Psoas muscle (tissue), 8 donors: ENCODE data around the gene TMEM163. TPM values are rescaled to one million over a fixed set of nuclear protein-coding genes. Genes with fewer than 3 reads are reported as not detected.
"Not testable (repeated sequence)": the region's sequence is repeated elsewhere in the genome, so short reads cannot be mapped to it uniquely, and the experiment has no call there.

Experiments used
- ATAC-seq, 4 donors: fragments of 200-7000 bp; cut with Tn5 transposase; one replicate each; pipeline ENCODE4 v1.9.1; 2020; ENCODE audit warnings: moderate library complexity in 3 of 4, mild to moderate bottlenecking in 2 of 4
- DNase-seq, 2 donors: peaks; one replicate each; pipeline ENCODE4 v3.0.0-alpha.2; 2020
- H3K27ac ChIP-seq: fragments of 200-600 bp; one replicate; pipeline ENCODE4 v1.8.0; 2022
- H3K27me3 ChIP-seq, 3 donors: fragments of 200-600 bp in 1 of 3; one replicate each; pipeline versions ENCODE4 v1.6.1 to v1.8.0; 2013 to 2022; ENCODE audit warnings: low read length in 2 of 3, mild to moderate bottlenecking in 2 of 3, moderate library complexity in 1 of 3; ENCODE audit not compliant: insufficient read depth in 3 of 3
- H3K36me3 ChIP-seq, 2 donors: fragments of 200-600 bp in 1 of 2; one replicate each; pipeline versions ENCODE4 v1.6.1 to v1.8.0; 2013 to 2022; ENCODE audit warnings: low read depth in 1 of 2, mild to moderate bottlenecking in 1 of 2, moderate library complexity in 1 of 2; ENCODE audit not compliant: insufficient read depth in 1 of 2
- H3K4me1 ChIP-seq: fragments of 200-600 bp; one replicate; pipeline ENCODE4 v1.8.0; 2022
- H3K4me3 ChIP-seq: fragments of 200-600 bp; one replicate; pipeline ENCODE4 v1.8.0; 2022; ENCODE audit warnings: mild to moderate bottlenecking
- H3K9me3 ChIP-seq: fragments of 200-600 bp; one replicate; pipeline ENCODE4 v1.8.0; 2022
- WGBS, 3 donors: extraction: QIAGEN DNeasy Blood & Tissue Kit; methylation state at CpG; one replicate each; pipeline versions ENCODE4 v1.1.6 to v1.1.7; 2013; 5-methylcytosine and 5-hydroxymethylcytosine counted together
- intact Hi-C, 2 donors: fragments of 100-400 bp; cut with DNase I; formaldehyde crosslinking; loops; one replicate each; pipeline versions ENCODE4 v1.11.0 to v1.14.2; 2022
- polyA plus RNA-seq, 3 donors: library from polyadenylated mRNA; stranded (reverse); fragments of 200-250 nt; gene quantifications; one replicate each; pipeline ENCODE4 v1.2.3, GENCODE V29; 2013
- total RNA-seq, 4 donors: library from RNA; stranded (reverse); fragmentation: NEBNext Ultra II Directional in 2 of 4; extraction: Animal tissue kit (Norgen Biotek cat#: 25700) in 2 of 4; gene quantifications; one replicate each; pipeline versions ENCODE4 v1.2.1 to v1.2.4, GENCODE V29; 2021 to 2023
- TF ChIP-seq, protein P1 (sequence below): fragments of 200-600 bp; IDR thresholded peaks from one replicate; pipeline ENCODE4 v1.8.0; 2022; ENCODE audit warnings: antibody characterized with exemption
- donor health status: healthy with polysubstance abuse.
- donor health status: DM: no; HTN: no; CAD: no; lungs with moderate emphysema.
- donor health status: Bipolar disorder and iron deficiency.
- donor health status: healthy.
- donor health status: DM: yes; HTN: yes; CAD: no.
- donor health status: DM: no; HTN: no; CAD: no.
- donor health status: DM: no; HTN: no; CAD: no.
- donor health status: DM: yes; HTN: yes; CAD: no.

Gene TMEM163
- total and polyA plus RNA-seq, 7 donors: 0.17 to 0.52 (median 0.28) TPM; not detected in 1

DNA sequence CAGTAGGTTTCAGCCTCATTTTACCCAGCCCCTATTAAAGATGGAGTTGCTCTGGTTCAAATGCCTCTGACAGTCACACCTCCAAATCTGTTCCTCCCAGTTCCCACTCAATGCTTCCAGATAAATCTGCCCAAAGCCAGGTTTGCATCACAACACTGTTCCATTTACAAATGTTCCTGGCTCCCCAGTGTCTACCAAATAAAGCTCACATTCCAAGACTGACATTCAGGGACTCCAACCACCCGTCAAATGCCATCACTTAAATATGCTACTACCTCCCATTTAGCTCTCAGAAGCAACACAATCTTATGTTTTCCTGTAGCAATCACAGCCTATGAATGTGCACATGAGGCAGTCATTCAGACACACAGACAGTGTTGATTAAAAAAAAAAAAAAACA, 127.3 kb downstream of the TMEM163 start:
- peaks cover 6% of the 10 kb centered on the region for H3K9me3 ChIP-seq
- DNase-seq (no peak), ATAC-seq (no peak)
- intact Hi-C loops: no loop called here
- no peak overlapping the region for H3K4me3 ChIP-seq
- H3K36me3 ChIP-seq: no peaks in the 10 kb centered on the region
- H3K27ac ChIP-seq: no peak overlapping the region
- WGBS, 3 donors: 82 to 90% (median 86%) methylated on average over 1 of the region's 1 CpG
- H3K4me1 ChIP-seq: no peaks in the 10 kb centered on the region
- TF ChIP-seq, protein P1, sequence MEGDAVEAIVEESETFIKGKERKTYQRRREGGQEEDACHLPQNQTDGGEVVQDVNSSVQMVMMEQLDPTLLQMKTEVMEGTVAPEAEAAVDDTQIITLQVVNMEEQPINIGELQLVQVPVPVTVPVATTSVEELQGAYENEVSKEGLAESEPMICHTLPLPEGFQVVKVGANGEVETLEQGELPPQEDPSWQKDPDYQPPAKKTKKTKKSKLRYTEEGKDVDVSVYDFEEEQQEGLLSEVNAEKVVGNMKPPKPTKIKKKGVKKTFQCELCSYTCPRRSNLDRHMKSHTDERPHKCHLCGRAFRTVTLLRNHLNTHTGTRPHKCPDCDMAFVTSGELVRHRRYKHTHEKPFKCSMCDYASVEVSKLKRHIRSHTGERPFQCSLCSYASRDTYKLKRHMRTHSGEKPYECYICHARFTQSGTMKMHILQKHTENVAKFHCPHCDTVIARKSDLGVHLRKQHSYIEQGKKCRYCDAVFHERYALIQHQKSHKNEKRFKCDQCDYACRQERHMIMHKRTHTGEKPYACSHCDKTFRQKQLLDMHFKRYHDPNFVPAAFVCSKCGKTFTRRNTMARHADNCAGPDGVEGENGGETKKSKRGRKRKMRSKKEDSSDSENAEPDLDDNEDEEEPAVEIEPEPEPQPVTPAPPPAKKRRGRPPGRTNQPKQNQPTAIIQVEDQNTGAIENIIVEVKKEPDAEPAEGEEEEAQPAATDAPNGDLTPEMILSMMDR: no peak
- H3K27me3 ChIP-seq: no peaks in the 10 kb centered on the region

DNA sequence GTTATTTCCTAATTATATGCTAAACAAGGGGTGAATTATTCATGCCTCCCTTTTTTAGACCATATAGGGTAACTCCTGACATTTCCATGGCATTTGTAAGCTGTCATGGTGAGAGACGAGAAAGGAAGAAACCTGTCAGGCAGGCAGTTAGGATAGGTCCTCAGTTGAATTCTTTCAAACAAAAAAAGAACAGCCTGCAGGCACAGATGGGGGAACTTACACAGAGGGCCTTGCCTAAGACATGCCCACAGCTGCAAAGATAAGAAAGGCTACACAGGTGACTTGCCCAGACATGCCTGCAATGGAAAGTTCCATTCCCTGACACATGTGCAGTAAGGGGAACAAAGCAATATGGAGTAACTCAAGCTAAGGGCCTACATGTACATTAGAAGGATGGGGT, 128.1 kb downstream of the TMEM163 start:
- Histone ChIP-seq H3K36me3 (no peaks in the 10 kb centered on the region), H3K4me1 (no peaks in the 10 kb centered on the region), H3K9me3 (peaks cover 6% of the 10 kb centered on the region), H3K27ac (no peak overlapping the region), H3K27me3 (no peaks in the 10 kb centered on the region), H3K4me3 (no peak overlapping the region)
- intact Hi-C loops: no loop called here
- no peak for ATAC-seq
- no peak for DNase-seq
- TF ChIP-seq, protein P1: no peak
- 89 to 96% (median 92%) methylated on average over 1 of the region's 1 CpG for WGBS, 3 donors

DNA sequence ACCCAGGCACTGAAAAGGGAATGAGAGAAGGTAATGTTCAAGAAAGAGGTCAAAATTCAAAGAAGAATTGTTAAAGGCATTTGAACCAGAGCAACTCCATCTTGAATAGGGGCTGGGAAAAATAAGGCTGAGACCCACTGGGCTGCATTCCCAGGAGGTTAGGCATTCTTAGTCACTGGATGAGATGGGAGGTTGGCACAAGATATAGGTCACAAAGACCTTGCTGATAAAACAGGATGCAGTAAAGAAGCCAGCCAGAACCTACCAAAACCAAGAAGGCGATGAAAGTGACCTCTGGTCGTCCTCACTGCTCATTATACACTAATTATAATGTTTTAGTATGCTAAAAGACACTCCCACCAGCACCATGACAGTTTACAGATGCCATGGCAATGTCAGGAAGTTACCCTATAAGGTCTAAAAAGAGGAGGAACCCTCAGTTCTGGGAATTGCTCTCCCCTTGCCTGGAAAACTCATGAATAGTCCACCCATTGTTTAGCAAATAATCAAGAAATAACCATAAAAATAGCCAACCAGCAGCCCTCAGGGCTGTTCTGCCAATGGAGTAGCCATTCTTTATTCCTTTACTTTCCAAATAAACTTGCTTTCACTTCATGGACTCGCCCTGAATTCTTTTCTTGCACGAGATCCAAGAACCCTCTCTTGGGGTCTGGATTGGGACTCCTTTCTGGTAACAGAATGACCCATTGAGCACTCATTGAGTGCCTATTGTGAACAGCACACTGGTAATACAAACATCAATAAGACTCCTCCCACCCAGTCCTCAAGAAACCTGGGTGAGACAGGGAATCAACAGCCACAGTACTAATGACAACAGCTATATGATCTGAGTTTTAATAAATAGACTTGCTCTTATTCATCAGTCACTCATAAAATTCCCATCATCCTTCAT, 129.4 kb downstream of the TMEM163 start:
- DNase-seq, H3K9me3 ChIP-seq, ATAC-seq, H3K27ac ChIP-seq, H3K4me3 ChIP-seq, H3K36me3 ChIP-seq, H3K27me3 ChIP-seq, intact Hi-C loops, H3K4me1 ChIP-seq: not testable (repeated sequence)
- 67 to 80% (median 71%) methylated on average over 4 of the region's 4 CpGs for WGBS, 3 donors

DNA sequence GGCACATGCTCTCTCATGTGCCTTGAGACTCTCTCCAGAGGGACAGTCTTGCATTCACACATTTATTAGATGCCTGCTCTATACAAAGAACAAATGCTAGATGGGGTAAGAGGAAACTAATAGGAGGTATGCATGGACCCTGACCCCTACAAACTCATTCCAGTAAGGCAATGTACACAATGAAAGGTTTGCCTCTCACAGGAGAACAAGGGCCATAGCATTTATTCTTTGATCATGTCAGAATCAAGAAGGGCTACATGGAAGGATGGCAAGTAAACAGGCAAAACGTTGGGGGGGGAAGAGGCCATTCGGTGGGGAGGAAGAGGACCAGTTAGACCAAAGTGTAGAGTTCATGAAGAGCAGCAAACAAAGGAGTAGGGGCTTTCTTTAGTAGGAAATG, 130.2 kb downstream of the TMEM163 start:
- no peaks in the 10 kb centered on the region for H3K36me3 ChIP-seq
- WGBS, 3 donors: 64 to 75% (median 72%) methylated on average over 2 of the region's 2 CpGs
- ATAC-seq (no peak), DNase-seq (no peak)
- H3K27ac ChIP-seq: no peak overlapping the region
- H3K4me3 ChIP-seq: no peak overlapping the region
- H3K27me3 ChIP-seq: no peaks in the 10 kb centered on the region
- intact Hi-C loops: no loop called here
- peaks cover 6% of the 10 kb centered on the region for H3K9me3 ChIP-seq
- H3K4me1 ChIP-seq: no peaks in the 10 kb centered on the region
- TF ChIP-seq, protein P1: no peak

DNA sequence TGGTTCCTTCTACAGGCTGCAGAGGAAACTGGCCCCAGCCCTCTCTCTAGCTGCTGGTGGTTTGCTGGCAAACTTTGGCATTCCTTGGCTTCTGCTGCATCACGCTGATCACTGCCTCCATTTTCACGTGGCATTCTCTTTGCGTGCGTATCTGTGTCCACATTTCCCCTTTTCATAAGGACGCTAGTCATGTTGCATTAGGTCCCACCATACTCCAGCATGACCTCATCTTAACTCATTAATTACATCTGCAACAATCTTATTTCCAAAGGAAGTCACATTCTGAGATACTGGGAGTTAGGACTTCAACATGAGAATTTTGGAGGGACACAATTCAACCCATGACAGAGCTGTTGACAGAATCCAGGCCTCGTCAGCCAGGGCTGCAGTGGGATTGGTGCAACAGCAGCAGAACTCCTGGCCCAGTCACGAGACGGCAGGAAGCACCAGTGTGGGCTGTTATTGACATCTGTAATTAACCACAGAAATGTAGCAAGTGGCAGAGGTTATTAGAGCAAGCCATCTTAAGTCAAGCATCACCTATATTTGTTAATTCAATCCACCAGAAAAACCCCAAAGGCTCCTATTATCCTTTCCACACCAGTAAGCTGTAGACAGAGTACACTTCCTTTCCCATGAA, 132.4 kb downstream of the TMEM163 start:
- Histone ChIP-seq H3K4me1 (no peaks in the 10 kb centered on the region), H3K9me3 (peaks cover 6% of the 10 kb centered on the region), H3K27ac (no peak overlapping the region), H3K36me3 (no peaks in the 10 kb centered on the region), H3K4me3 (no peak overlapping the region), H3K27me3 (no peaks in the 10 kb centered on the region)
- WGBS, 3 donors: 73 to 81% (median 77%) methylated on average over 8 of the region's 8 CpGs
- intact Hi-C loops: no loop called here
- TF ChIP-seq, protein P1: no peak
- DNase-seq: no peak
- ATAC-seq: no peak
